T1000 (cell line): ENCODE results near the gene PCP4L1.
"Not testable (repeated sequence)": the region's sequence is repeated elsewhere in the genome, so short reads cannot be mapped to it uniquely, and the experiment has no call there.

ENCODE experiments used
- DNase-seq: peaks from one replicate; lab custom pipeline; 2025; ENCODE audit warnings: mixed read lengths; lab: John Stamatoyannopoulos, UW

Gene PCP4L1

DNA sequence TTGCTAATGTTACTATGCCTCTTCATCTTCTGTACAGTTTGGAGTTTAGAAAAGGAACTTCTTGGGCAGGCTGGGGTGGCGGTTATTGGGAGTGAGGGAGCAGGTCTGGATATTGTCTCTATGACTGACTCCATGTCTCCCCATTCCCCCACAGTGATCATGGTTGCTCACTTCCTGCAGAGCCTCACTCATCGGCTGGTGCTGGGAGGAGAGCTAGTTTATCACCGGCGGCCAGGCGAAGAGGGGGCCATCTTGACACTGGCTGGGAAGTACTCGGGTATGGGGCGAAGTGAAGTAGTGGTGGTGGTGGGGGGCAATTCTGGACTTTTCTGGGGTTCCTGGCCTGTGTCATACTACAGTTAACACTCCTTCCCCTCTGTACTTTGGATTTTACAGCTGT is 30.5 kb upstream of the PCP4L1 start:
- no peak for DNase-seq

DNA sequence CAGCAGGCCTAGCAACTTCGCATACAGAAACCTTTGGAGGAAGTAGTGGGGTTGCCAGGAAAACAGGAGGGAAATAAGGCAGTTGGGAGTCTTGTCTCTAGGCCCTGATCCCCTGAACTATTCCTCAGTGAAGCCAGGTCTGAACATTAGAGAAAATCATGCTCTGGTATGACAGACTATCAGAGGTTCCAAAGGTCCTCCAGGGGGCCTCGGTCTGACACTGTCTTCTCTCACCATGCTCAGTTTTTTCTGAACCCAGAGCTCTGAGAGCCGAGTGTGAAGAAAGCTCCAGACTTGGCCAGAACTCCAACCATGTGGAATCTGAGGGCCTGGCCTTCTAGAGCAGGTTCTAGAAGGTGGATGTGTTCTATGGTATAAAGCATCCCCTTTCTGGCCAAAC is 28.6 kb upstream of the PCP4L1 start:
- DNase-seq, result no peak

DNA sequence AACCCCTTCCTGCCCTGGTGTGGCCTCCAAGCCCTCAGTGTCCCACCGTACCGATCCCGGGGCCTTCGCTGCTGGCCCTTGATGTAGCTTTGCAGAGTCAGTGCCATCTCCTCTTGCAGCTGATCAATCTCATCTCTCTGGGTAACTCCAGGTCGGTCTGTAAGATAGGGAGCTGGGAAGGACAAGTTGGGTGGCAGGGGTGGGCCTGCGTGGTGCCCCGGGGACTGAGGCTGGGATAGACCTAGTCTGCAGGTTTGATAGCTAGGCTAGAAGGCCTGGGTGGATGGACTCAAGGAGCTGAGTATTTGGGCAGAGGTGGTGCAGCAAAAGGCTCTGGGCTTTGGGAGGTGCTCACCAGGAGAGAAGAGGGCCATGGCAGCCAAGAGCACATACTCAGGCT is 27.8 kb upstream of the PCP4L1 start:
- DNase-seq, result no peak

DNA sequence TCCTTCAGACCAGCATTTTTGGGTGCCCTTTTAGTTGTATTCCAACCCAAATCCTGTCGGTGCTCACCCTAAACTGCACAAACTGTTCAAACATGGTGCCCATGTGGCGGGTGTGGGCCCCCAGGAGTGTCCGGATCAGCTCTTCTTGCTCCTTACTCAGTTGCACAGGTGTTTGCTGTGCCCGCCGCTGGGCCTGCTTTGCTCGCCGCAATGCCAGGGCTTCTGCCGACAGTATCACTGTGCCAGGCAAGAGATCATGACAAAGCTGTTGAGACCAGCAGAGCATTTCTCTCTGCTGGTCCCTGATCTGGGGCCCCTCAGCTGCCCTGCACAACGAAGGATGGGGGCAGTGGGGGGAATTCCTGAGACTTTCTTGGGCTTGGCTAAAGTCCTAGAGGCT is 25.4 kb upstream of the PCP4L1 start:
- no peak for DNase-seq

DNA sequence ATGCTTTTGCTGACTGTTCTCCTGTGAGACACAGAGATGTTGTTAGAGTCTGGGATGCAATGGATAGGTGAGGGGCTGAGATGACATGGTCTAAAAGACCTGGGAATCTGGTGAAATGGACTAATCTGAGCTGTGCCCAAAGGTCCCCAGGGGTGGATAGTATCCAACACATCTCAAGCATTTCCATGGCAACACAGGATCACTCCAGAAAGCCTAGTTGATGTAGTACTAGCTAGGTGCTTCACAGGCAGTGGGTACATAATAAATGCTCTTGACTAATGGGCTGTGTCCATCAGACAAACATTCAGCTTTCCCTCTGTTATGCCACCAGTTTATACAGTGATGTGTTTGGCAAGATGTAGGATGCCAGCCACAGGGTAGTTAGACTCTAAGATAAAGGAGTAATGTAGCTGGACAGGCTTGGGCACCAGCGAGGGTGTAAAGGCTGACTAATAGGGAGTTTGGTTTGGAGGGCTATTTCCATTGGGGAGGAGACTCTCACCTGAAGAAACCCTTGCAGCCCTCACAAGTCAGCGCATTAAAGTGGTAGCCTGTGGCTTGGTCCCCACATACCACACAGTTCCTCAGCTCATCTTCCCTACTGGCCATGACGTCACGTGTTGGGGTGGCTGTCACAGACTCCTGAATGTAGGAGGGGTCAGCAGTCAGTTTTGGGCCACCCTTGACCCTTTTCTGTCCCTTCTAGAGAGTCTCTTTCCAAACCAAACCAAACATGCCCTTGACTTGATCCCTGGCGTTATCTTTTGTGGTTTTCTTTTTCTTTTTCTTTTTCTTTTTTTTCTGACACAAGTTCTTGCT is 22.4 kb upstream of the PCP4L1 start:
- no peak for DNase-seq

DNA sequence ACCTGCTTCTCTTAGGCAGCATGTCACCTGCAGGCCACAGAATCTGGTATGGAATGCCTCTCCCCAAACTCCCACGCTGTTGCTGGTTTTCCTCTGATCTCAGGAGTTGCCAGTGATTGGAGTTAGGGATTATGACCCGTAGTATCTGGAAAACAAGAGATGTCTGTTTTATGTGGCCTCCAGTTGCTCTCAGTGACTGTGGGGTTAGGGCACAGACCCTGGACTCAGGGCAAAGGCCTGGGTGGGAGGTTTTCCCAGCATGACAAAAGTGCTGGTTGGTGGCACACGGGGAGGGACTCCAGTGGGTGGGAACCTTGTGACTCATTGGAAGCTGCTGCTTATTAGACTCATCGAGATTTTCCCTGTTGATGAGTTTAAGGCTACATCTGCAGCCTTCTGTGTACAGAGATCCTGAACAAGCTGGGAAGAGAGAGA is 20.5 kb upstream of the PCP4L1 start, which contains the start of gene NR1I3:
NR1I3 (minus strand) TSS at position 165 of the 435 bp plus-strand sequence. CDS start 1,638 bp downstream, outside the sequence.
- DNase-seq, result no peak

DNA sequence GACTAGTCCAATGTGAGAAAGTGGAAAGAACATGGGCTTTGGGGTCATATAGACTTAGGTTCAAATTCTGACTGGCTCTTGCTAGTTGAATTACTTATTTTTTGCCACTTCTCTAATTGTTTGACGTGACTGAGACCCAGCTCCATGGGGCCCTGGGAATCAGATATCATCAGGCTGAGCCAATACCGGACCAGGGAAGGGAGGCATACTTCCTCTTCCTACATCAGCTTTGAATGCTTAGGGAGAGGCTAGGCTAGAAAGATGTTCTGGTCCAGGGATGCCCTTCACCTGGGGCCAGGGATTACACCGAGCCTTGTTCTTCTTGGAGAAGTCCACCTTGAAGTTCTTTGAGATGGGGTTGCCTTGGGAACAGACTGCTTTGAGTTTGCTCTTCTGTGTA is 16.9 kb upstream of the PCP4L1 start:
- DNase-seq, result no peak

DNA sequence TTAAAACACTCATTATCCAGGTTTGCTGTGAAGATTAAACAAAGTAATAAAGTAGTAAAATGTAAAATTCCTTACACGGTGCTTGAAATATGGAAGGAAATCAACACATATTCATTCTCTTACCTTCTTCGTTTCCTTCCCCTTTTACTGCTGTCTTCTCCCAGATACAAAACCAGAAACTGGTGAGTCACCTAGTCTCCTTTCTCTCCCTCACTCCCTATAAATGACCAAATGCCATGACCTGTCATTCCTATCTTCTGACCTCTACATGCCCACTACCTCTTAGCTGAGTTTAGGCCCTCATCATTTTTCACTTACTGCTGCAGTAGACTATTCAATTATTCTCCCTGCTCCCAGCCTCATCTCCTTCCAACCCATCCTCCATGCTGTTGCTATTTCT is 16.2 kb upstream of the PCP4L1 start:
- DNase-seq, result no peak

DNA sequence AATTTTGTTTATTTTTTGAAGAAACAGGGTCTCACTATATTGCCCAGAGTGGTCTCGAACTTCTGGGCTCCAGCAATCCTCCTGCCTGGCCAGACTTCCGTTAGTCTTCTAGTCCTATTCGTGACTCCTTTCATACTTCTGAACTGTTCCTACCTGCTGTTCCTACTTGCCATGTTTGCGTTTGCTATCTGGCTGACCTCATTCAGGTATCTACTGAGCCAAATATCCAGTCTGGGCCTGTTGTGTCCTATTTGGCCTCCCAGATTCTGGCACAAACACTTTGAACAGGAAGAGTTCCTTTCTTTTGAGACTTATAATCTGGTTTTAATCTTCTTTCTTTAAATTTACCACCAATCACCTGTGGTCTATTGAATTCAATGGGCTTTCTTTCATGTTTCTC is 13.7 kb upstream of the PCP4L1 start:
- no peak for DNase-seq

DNA sequence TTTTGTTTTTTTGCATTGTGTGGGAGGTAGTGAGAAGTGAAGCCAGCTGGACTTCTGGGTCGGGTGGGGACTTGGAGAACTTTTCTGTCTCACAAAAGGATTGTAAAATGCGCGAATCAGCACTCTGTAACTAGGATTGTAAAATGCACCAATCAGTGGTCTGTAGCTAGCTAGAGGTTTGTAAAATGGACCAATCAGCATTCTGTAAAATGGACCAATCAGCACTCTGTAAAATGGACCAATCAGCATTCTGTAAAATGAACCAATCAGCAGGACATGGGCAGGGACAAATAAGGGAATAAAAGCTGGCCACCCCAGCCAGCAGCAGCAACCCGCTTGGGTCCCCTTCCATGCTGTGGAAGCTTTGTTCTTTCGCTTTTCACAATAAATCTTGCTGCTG is 8.4 kb upstream of the PCP4L1 start:
- DNase-seq, result not testable (repeated sequence)

DNA sequence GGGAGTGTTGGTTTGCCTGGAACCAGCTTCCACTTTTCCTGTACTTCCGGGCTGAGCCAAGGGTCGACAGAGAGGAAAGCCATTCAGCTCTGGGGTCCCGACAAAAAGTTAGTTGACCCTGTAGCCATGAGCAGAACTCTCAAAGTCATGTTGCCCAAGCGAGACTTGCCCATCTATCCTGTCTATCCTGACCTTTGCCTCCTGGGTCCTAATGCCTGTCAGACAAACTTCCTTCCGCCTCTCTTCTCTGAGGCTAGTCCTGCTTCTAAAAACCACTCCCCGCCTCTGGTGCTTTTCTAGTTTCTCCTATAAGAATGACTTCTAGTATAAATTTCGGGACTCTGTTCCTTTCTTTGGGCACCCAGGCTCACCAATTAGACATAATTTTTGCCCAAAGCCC is 7.7 kb upstream of the PCP4L1 start:
- no peak for DNase-seq

DNA sequence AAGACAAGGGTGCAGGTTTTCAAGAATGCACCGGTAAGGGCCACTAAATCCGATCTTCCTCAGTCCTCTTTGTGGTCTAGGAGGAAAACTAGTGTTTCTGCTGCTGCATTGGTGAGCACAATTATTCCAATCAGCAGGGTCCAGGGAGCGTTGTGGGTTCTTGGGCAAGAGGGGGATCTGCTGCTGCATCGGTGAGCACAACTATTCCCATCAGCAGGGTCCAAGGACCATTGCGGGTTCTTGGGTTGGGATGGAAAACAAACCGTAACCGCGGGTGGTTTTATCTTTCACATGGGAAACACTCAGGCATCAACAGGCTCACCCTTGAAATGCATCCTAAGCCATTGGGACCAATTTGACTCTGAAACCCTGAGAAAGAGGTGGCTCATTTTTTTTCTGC is 7.0 kb upstream of the PCP4L1 start:
- DNase-seq, result no peak

DNA sequence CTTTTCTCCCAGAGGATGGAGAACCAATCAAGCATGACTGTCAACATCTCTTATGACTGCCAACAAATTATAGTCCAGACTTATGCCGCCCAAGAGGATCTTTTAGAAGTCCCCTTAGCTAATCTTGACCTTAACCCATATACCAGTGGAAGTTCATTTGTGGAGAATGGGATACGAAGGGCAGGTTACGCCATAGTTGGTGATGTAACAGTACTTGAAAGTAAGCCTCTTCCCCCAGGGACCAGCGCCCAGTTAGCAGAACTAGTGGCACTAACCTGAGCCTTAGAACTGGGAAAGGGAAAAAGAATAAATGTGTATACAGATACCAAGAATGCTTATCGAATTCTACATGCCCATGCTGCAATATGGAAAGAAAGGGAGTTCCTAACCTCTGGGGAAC is 3.2 kb upstream of the PCP4L1 start:
- not testable (repeated sequence) for DNase-seq

DNA sequence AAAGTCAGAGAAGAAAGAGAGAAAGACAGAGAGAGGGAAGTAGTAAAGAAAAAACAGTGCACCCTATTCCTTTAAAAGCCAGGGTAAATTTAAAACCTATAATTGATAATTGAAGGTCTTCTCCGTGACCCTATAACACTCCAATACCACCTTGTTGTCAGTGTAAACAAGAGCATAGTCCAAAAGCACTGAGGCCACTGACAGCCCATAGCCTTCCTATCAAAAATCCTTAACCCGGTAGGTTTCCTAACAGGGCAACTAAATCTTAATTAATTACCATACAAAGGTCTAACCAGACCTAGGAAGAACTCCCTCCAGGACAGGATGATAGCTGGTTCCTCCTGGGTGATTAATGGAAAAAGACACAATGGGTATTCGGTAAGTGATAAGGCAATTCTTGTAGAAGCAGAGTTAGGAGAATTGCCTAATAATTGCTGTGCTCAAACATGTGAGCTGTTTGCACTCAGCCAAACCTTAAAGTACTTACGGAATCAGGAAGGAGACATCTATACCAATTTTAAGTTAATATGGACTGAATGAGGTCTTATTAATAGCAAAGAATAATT is 2.5 kb upstream of the PCP4L1 start:
- not testable (repeated sequence) for DNase-seq

DNA sequence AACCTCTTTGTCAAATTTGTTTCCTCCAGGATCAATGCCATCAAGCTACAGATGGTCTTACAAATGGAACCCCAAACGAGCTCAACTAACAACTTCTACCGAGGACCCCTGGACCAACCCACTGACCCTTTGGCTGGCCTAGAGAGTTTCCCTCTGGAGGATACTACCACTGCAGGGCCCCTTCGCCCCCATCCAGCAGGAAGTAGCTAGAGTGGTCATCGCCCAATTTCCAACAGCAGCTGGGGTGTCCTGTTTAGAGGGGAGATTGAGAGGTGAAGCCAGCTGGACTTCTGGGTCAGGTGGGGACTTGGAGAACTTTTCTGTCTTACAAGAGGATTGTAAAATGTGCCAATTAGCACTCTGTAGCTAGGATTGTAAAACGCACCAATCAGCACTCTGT is 1.4 kb upstream of the PCP4L1 start:
- DNase-seq, result not testable (repeated sequence)

DNA sequence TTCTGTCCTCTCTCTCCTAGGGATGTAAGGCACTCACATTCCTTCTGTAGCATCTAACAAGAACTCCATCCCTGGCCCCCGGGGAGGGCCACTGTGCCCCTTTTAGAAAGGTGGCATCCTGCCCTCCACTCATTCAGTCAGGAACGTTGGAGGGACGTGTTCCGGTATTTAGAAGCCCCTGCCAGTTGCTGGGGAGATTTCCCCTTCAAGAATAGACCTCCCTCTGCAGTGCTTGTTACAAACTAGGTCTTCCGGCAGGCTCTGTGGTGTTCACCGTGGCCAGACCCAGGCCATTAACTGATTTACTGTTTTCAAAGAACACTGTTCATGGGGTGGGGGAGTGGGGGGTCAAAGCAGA is 779 bp downstream of the PCP4L1 start:
- DNase-seq, result no peak

DNA sequence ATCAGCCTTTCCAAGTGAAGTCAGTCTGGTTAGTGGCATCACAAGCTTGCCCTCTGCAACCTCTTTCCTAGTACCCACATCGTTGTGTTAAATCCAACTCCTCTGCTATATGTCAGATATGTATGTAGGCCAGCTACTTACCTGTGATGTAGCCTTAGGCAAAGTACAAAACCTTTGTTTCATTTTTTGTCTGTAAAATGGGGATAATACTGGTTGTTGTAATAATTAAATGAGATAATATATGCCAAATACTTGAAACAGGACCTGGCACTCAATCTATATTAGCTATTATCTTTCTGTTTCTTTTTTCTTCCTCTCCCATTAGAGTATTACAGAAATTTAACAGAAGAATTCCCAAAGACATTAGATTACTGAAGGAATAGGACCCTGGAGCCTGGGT is 1.2 kb downstream of the PCP4L1 start:
- DNase-seq, result no peak

DNA sequence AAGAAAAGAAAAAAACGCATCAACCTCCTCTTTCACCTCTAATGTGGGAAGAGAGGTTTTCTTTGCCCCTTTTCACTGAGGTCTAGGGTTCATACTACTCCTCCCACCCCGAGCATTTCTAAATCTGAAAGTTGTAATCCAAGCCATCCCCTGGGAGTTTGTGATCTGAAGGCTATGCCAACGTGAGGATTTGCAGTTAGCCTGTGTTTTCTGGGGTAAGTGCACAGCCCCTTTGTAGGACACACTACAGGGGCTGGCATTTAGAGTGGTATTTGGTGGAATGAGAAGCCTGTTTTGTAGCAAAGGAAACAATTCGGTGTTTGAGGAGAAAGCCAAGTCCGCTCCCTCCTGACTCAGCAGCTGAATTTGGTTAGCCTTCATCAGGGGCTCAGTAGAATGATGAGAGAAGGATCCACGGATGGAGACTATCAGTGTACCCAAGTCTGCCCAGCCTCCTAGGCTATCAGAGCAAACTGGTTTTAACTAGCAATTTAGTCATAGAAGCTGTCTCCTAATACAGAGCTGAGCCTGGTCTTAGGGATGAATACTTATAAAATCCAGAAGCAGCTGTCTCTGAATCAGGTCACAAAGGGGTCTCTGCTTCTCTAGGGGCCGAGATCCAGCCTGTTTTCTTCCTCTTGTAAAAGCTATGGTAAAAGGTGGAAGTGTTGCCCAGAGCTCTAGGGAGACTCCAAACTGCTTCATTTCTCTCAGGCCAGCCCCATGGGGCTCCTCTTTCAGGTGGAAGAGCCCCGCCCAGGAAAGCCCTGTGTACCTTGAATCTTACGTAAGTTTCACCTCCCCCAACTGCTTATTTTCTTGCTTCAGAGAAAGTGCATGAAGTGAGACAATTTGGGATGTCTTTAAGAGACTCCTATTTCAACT is 2.1 kb downstream of the PCP4L1 start:
- DNase-seq, result no peak

DNA sequence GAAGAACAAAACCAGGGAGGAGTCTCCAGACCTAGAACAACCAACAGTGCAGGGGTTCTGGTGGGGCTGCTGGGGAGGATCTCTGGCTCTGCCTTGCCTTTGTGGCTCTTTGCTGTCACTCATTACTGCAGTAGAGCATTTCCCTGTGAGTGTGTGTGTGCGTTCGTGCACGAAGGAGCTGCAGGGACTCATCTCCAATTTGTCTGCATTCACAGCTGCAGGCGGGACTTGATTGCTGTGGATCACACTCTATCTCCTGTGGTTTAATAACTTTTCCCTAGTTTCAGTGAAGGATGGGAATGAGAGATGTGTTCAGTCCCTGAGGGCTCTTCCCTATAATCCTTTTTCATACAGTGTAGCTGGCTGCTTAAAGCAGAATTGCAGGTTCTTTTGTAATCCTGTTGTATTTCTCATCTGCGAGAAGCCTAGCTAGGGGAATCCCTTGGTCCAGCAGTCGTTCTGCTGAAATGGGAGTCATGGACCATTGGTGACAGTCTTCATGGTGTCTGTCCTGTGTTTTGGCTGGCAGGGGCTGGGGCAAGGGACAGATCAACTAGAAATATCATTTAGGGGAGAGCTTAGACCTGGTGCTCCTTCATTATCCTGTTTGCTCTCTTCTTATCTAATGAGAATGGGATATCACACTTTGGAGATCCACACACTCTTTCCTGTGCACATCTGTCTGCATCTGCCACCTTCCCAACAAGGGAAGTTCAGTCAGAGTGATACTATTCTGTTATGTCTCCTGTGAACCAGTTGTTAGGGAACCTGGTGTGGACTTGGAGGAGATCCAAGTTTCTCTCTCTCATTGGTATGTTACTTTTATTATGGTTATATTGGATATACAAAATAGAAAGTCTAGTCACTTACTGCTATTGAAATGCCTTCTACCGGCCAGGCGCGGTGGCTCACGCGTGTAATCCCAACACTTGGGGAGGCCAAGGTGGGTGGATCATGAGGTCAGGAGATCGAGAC is 3.0 kb downstream of the PCP4L1 start:
- DNase-seq, result no peak

DNA sequence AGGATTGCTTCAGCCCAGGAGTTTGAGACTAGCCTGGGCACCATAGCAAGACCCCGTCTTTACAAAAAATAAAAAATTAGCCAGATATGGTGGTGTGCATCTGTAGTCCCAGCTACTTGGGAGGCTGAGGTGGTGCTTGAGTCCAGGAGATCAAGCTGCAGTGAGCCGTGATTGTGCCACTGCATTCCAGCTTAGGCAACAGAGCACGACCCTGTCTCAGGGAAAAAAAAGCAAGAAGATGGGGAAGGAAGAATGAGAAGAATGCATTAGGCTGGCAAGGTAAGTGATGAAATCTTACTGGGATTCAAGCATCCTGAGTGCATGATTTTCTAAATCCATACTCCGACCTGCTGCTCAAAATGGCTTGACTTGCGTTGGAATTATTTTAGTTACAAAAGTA is 6.8 kb downstream of the PCP4L1 start:
- no peak for DNase-seq

DNA sequence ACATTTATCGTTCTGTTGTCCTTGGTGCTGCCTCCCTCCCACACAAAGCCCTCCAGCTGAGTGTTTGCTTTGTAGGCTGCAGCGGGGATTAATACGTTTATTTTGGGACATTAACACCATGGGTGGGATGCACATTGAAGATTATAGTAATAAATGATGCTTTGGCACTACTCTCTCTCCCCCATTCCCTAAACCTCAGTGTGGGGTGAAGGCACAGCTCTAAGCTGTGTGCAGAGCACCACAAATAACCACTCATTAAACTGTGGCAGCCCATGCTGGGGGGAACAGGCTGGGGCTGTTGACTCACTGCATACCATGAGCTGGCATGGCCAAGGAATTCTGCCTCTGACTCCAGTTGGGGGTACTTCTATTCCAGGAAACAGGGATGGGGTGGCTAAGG is 7.7 kb downstream of the PCP4L1 start:
- DNase-seq, result no peak

DNA sequence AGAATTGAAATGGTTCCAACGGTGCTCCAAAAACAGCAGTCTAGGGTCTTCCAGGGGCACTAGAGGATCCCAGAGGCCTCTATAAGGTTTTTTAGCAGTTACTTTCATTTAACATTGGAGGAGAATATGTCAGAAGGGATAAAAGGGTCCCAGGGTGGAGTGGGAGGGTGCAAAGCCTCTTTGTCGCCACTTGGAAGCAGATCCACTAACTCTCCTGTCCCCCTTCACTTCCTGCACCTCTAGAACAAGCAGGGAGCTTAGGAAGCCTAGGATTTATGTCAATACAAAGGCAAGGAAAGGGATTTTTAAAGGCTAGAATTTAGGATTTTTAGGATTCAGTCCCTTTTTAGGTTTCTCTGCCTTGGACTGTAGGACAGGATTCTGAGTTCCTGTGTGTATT is 8.3 kb downstream of the PCP4L1 start:
- no peak for DNase-seq
